ENCODE measurements around the gene NCOA3.
"Not testable (repeated sequence)": the region's sequence is repeated elsewhere in the genome, so short reads cannot be mapped to it uniquely, and the experiment has no call there.

Gene NCOA3

GRCh38 chr20:47501482-47502270, at the start of gene NCOA3:
Gene NCOA3, plus strand, starts transcription at chr20:47501887. Its CDS starts 120,361 bp downstream, at chr20:47622248.
- H3K27ac Mint-ChIP-seq (ENCODE audit: low read depth) = peak within 1 kb of the TSS; percentile 98
- no peaks in the 10 kb centered on the region for H3K27me3 Mint-ChIP-seq
- peaks cover 18% of the 10 kb centered on the region for H3K36me3 Mint-ChIP-seq (ENCODE audit: insufficient read depth)
- no peaks in the 10 kb centered on the region for H3K9me3 Mint-ChIP-seq
- DNase-seq (ENCODE audit: low spot score in 2 of 2) (peak; percentile 79 to 84), ATAC-seq (replicated peaks; ENCODE audit: extremely low read depth, poor library complexity, severe bottlenecking) (peak; percentile 81)
- peaks cover 45% of the 10 kb centered on the region for H3K4me1 Mint-ChIP-seq
- H3K4me3 Mint-ChIP-seq = peak within 1 kb of the TSS; percentile 98

- H3K9me3 Mint-ChIP-seq = no peaks in the 10 kb centered on the region
- H3K27me3 Mint-ChIP-seq = no peaks in the 10 kb centered on the region
- peaks cover 1% of the 10 kb centered on the region for H3K36me3 Mint-ChIP-seq (ENCODE audit: insufficient read depth)
- peaks cover 4% of the 10 kb centered on the region for H3K4me1 Mint-ChIP-seq
- no peak overlapping the region for H3K4me3 Mint-ChIP-seq
- H3K27ac Mint-ChIP-seq (ENCODE audit: low read depth) = no peak overlapping the region
- DNase-seq (ENCODE audit: low spot score in 2 of 2) (no peak), ATAC-seq (replicated peaks; ENCODE audit: extremely low read depth, poor library complexity, severe bottlenecking) (no peak)
These were observed 48.9 kb upstream of the NCOA3 start for GRCh38 chr20:47452736-47453161.

- no peak for DNase-seq (ENCODE audit: low spot score in 2 of 2)
- ATAC-seq (replicated peaks; ENCODE audit: extremely low read depth, poor library complexity, severe bottlenecking) = no peak
These were observed 48.4 kb upstream of the NCOA3 start for GRCh38 chr20:47453167-47453782.

GRCh38 chr20:47454298-47455132, 47.2 kb upstream of the NCOA3 start:
- Mint-ChIP-seq H3K27me3 (no peaks in the 10 kb centered on the region), H3K27ac (ENCODE audit: low read depth) (no peak overlapping the region), H3K36me3 (ENCODE audit: insufficient read depth) (peaks cover under 1% of the 10 kb centered on the region), H3K4me3 (no peak overlapping the region), H3K4me1 (peaks cover 4% of the 10 kb centered on the region), H3K9me3 (no peaks in the 10 kb centered on the region)
- DNase-seq (ENCODE audit: low spot score in 2 of 2) = no peak
- ATAC-seq (replicated peaks; ENCODE audit: extremely low read depth, poor library complexity, severe bottlenecking) = no peak

More at GRCh38 chr20:47453167-47453782, 48.4 kb upstream of the NCOA3 start:
- H3K4me1 Mint-ChIP-seq = peaks cover 4% of the 10 kb centered on the region
- H3K9me3 Mint-ChIP-seq = no peaks in the 10 kb centered on the region
- peaks cover 1% of the 10 kb centered on the region for H3K36me3 Mint-ChIP-seq (ENCODE audit: insufficient read depth)
- H3K4me3 Mint-ChIP-seq = no peak overlapping the region
- peak overlapping the region; percentile 38 for H3K27ac Mint-ChIP-seq (ENCODE audit: low read depth)
- H3K27me3 Mint-ChIP-seq = no peaks in the 10 kb centered on the region

- no peak for DNase-seq (ENCODE audit: low spot score in 2 of 2)
- Mint-ChIP-seq H3K27ac (ENCODE audit: low read depth) (no peak overlapping the region), H3K4me1 (peaks cover 4% of the 10 kb centered on the region), H3K27me3 (no peaks in the 10 kb centered on the region), H3K9me3 (no peaks in the 10 kb centered on the region), H3K4me3 (no peak overlapping the region), H3K36me3 (ENCODE audit: insufficient read depth) (no peaks in the 10 kb centered on the region)
- ATAC-seq (replicated peaks; ENCODE audit: extremely low read depth, poor library complexity, severe bottlenecking) = no peak
These were observed 46.3 kb upstream of the NCOA3 start for GRCh38 chr20:47455133-47456040.

GRCh38 chr20:47456041-47456537, 45.6 kb upstream of the NCOA3 start:
- DNase-seq (ENCODE audit: low spot score in 2 of 2) (no peak), ATAC-seq (replicated peaks; ENCODE audit: extremely low read depth, poor library complexity, severe bottlenecking) (no peak)
- peaks cover 4% of the 10 kb centered on the region for H3K4me1 Mint-ChIP-seq
- H3K4me3 Mint-ChIP-seq = no peak overlapping the region
- H3K27me3 Mint-ChIP-seq = no peaks in the 10 kb centered on the region
- H3K36me3 Mint-ChIP-seq (ENCODE audit: insufficient read depth) = no peaks in the 10 kb centered on the region
- H3K27ac Mint-ChIP-seq (ENCODE audit: low read depth) = no peak overlapping the region
- H3K9me3 Mint-ChIP-seq = no peaks in the 10 kb centered on the region

- Mint-ChIP-seq H3K27me3 (no peaks in the 10 kb centered on the region), H3K9me3 (no peaks in the 10 kb centered on the region), H3K4me3 (no peak overlapping the region), H3K27ac (ENCODE audit: low read depth) (no peak overlapping the region), H3K36me3 (ENCODE audit: insufficient read depth) (no peaks in the 10 kb centered on the region), H3K4me1 (peaks cover 4% of the 10 kb centered on the region)
- no peak for ATAC-seq (replicated peaks; ENCODE audit: extremely low read depth, poor library complexity, severe bottlenecking)
- DNase-seq (ENCODE audit: low spot score in 2 of 2) = no peak
These were observed 44.5 kb upstream of the NCOA3 start for GRCh38 chr20:47456952-47457724.

GRCh38 chr20:47458280-47459050, 43.2 kb upstream of the NCOA3 start:
- H3K4me3 Mint-ChIP-seq; H3K4me1 Mint-ChIP-seq; ATAC-seq (replicated peaks; ENCODE audit: extremely low read depth, poor library complexity, severe bottlenecking); H3K27ac Mint-ChIP-seq (ENCODE audit: low read depth); H3K27me3 Mint-ChIP-seq; DNase-seq (ENCODE audit: low spot score in 2 of 2); H3K9me3 Mint-ChIP-seq; H3K36me3 Mint-ChIP-seq (ENCODE audit: insufficient read depth): not testable (repeated sequence)

- Mint-ChIP-seq H3K4me1 (no peaks in the 10 kb centered on the region), H3K27ac (ENCODE audit: low read depth) (no peak overlapping the region), H3K4me3 (no peak overlapping the region), H3K27me3 (no peaks in the 10 kb centered on the region), H3K9me3 (no peaks in the 10 kb centered on the region), H3K36me3 (ENCODE audit: insufficient read depth) (no peaks in the 10 kb centered on the region)
- ATAC-seq (replicated peaks; ENCODE audit: extremely low read depth, poor library complexity, severe bottlenecking) (no peak), DNase-seq (ENCODE audit: low spot score in 2 of 2) (no peak)
These were observed 42.2 kb upstream of the NCOA3 start for GRCh38 chr20:47459344-47460073.

GRCh38 chr20:47460761-47461112, 41.0 kb upstream of the NCOA3 start:
- not testable (repeated sequence) for H3K36me3 Mint-ChIP-seq (ENCODE audit: insufficient read depth); DNase-seq (ENCODE audit: low spot score in 2 of 2); H3K4me1 Mint-ChIP-seq; H3K27ac Mint-ChIP-seq (ENCODE audit: low read depth); H3K27me3 Mint-ChIP-seq; H3K4me3 Mint-ChIP-seq; ATAC-seq (replicated peaks; ENCODE audit: extremely low read depth, poor library complexity, severe bottlenecking); H3K9me3 Mint-ChIP-seq
